Panc1 (cell line): ENCODE data around the gene OTOF. TPM values are rescaled to one million over a fixed set of nuclear protein-coding genes. Genes with fewer than 3 reads are reported as not detected.

Source experiments
- ATAC-seq: fragments of 200-7000 bp; cut with Tn5 transposase; 2 replicates; pipeline ENCODE4 v1.9.1; 2020; ENCODE audit warnings: mild to moderate bottlenecking, moderate library complexity
- BruUV-seq: library from RNA; stranded (reverse); fragments of 400-500 nt; replicated peaks from 2 replicates; lab custom pipeline; 2021; lab: Mats Ljungman, UMichigan
- CTCF ChIA-PET: fragments of 300-600 bp; sonication (Branson Sonifier 250); formaldehyde crosslinking; loops from one replicate; lab custom pipeline; 2022; ENCODE audit warnings: antibody characterized with exemption; lab: Charles Lee
- POLR2A ChIA-PET: fragments of 300-600 bp; sonication (Branson Sonifier 250); formaldehyde crosslinking; loops from one replicate; lab custom pipeline; 2022; ENCODE audit warnings: antibody characterized with exemption; lab: Charles Lee
- DNase-seq: peaks from one replicate; pipeline ENCODE4 v3.0.0-alpha.2; 2010; ENCODE audit warnings: low read depth, low spot score
- H3K27ac ChIP-seq: 2 replicates; pipeline ENCODE4 v1.5.1; 2011; ENCODE audit warnings: mild to moderate bottlenecking, low read length, inconsistent platforms
- H3K27me3 ChIP-seq: fragments of 200-500 bp; sonication (Bioruptor generic); 2 replicates; pipeline ENCODE4 v1.6.0; 2014; ENCODE audit warnings: low read length, inconsistent platforms; ENCODE audit not compliant: control insufficient read depth, insufficient read depth
- H3K36me3 ChIP-seq: fragments of 200-500 bp; sonication (Bioruptor generic); 2 replicates; pipeline ENCODE4 v1.5.1; 2014; ENCODE audit warnings: inconsistent platforms, mild to moderate bottlenecking, low read length, moderate library complexity; ENCODE audit not compliant: control insufficient read depth, insufficient read depth
- H3K4me1 ChIP-seq: 2 replicates; pipeline ENCODE4 v1.5.1; 2011; ENCODE audit warnings: inconsistent platforms, mild to moderate bottlenecking, low read length, moderate library complexity; ENCODE audit not compliant: control insufficient read depth, insufficient read depth
- H3K4me3 ChIP-seq, 2 experiments: 2 replicates each; pipeline ENCODE4 v1.5.1; 2011 to 2012; ENCODE audit warnings: low read depth in 2 of 2, low read length in 2 of 2, mild to moderate bottlenecking in 2 of 2, inconsistent platforms in 1 of 2, moderate library complexity in 1 of 2
- H3K9me3 ChIP-seq: fragments of 200-500 bp; sonication (Bioruptor generic); 2 replicates; pipeline ENCODE4 v1.5.1; 2014; ENCODE audit warnings: low read depth, mild to moderate bottlenecking, inconsistent platforms, low read length, moderate library complexity; ENCODE audit not compliant: control insufficient read depth, insufficient read depth
- POLR2AphosphoS5 ChIP-seq: IDR thresholded peaks from 2 replicates; pipeline ENCODE4 v1.6.1; 2012; ENCODE audit warnings: mild to moderate bottlenecking, low read depth, low read length, moderate library complexity
- REST ChIP-seq, 2 experiments: IDR thresholded peaks; 2 replicates each; pipeline ENCODE4 v1.6.1; 2011 to 2012; ENCODE audit warnings: low read depth in 2 of 2, control low read depth in 1 of 2, low read length in 1 of 2, mild to moderate bottlenecking in 1 of 2, moderate library complexity in 1 of 2; ENCODE audit not compliant: insufficient read depth in 1 of 2
- SIN3A ChIP-seq: IDR thresholded peaks from 2 replicates; pipeline ENCODE4 v1.6.1; 2012; ENCODE audit warnings: low read depth, mild to moderate bottlenecking, low read length, moderate library complexity, borderline replicate concordance; ENCODE audit not compliant: insufficient read depth
- TCF7L2 ChIP-seq: IDR thresholded peaks from 2 replicates; pipeline ENCODE4 v1.6.1; 2011; ENCODE audit warnings: mild to moderate bottlenecking, low read depth, low read length, inconsistent platforms
- in situ Hi-C: cut with HindIII; loops from 2 replicates; pipeline ENCODE4 v1.10.0; 2016; ENCODE audit warnings: low sequenced_read_pairs, low pct_unique_long_range_greater_than_20kb
- intact Hi-C: fragments of 100-400 bp; cut with micrococcal nuclease; formaldehyde crosslinking; loops from one replicate; pipeline ENCODE4 v1.10.0; 2022; ENCODE audit not compliant: unreplicated experiment
- total RNA-seq: library from RNA; stranded (reverse); gene quantifications from one replicate; pipeline ENCODE4 v1.2.1, GENCODE V29; 2021; ENCODE audit not compliant: unreplicated experiment
- TF ChIP-seq, protein P1 (sequence below): fragments of 450-650 bp; IDR thresholded peaks from 2 replicates; pipeline ENCODE4 v1.5.1; 2017; ENCODE audit warnings: mild to moderate bottlenecking

The OTOF gene
- total RNA-seq, 1 experiment from 2014 or later: 0.41 TPM

GRCh38 chr2:26494891-26495290, 17.0 kb upstream of the OTOF start:
- in situ Hi-C loops: no loop called here
- ChIA-PET CTCF (no interaction called here), POLR2A (no interaction called here)
- Histone ChIP-seq H3K4me1 (no peaks in the 10 kb centered on the region), H3K4me3 (no peak overlapping the region), H3K27me3 (peaks cover 4% of the 10 kb centered on the region; the same call in 1 of the 2 replicates), H3K27ac (no peak overlapping the region), H3K36me3 (no peaks in the 10 kb centered on the region), H3K9me3 (no peaks in the 10 kb centered on the region)
- no TSS peak for BruUV-seq
- DNase-seq (no peak), ATAC-seq (no peak)
- intact Hi-C loops: no loop called here
- TF ChIP-seq REST (IDR thresholded peaks at IDR 0.05; ENCODE audit: insufficient read depth in 1 of 2, low read depth in 2 of 2, low read length in 1 of 2): no peak
- no peak for TF ChIP-seq TCF7L2
- TF ChIP-seq SIN3A: no peak
- TF ChIP-seq, protein P1, sequence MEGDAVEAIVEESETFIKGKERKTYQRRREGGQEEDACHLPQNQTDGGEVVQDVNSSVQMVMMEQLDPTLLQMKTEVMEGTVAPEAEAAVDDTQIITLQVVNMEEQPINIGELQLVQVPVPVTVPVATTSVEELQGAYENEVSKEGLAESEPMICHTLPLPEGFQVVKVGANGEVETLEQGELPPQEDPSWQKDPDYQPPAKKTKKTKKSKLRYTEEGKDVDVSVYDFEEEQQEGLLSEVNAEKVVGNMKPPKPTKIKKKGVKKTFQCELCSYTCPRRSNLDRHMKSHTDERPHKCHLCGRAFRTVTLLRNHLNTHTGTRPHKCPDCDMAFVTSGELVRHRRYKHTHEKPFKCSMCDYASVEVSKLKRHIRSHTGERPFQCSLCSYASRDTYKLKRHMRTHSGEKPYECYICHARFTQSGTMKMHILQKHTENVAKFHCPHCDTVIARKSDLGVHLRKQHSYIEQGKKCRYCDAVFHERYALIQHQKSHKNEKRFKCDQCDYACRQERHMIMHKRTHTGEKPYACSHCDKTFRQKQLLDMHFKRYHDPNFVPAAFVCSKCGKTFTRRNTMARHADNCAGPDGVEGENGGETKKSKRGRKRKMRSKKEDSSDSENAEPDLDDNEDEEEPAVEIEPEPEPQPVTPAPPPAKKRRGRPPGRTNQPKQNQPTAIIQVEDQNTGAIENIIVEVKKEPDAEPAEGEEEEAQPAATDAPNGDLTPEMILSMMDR: no peak
- TF ChIP-seq POLR2AphosphoS5: no peak

- no TSS peak for BruUV-seq
- Histone ChIP-seq H3K4me1 (no peaks in the 10 kb centered on the region), H3K36me3 (no peaks in the 10 kb centered on the region), H3K4me3 (no peak overlapping the region), H3K27ac (no peak overlapping the region), H3K9me3 (no peaks in the 10 kb centered on the region), H3K27me3 (peaks cover 3% of the 10 kb centered on the region; the same call in 1 of the 2 replicates)
- TF ChIP-seq REST (IDR thresholded peaks at IDR 0.05; ENCODE audit: insufficient read depth in 1 of 2, low read depth in 2 of 2, low read length in 1 of 2): no peak
- no peak for TF ChIP-seq POLR2AphosphoS5
- no peak for TF ChIP-seq SIN3A
- TF ChIP-seq TCF7L2: no peak
- TF ChIP-seq, protein P1: no peak
- ATAC-seq: no peak
- POLR2A ChIA-PET: no interaction called here
- in situ Hi-C loops (no loop called here), intact Hi-C loops (no loop called here)
- CTCF ChIA-PET: no interaction called here
- no peak for DNase-seq
Measured at GRCh38 chr2:26494199-26494598, 16.3 kb upstream of the OTOF start.
